PFSK-1 (cell line): ENCODE data around the gene TRABD2A.

Source experiments
- FOXP2 ChIP-seq: optimal IDR thresholded peaks from 2 replicates; pipeline ENCODE3; 2011; ENCODE audit warnings: borderline replicate concordance, control low read depth, inconsistent platforms; ENCODE audit not compliant: insufficient read depth; ENCODE audit errors: extremely low read length, extremely low read depth
- POLR2AphosphoS5 ChIP-seq: IDR thresholded peaks from 2 replicates; pipeline ENCODE4 v1.6.1; 2012; ENCODE audit warnings: low read depth, mild to moderate bottlenecking, control low read depth, low read length, moderate library complexity
- REST ChIP-seq, 2 experiments: IDR thresholded peaks; 2 replicates each; pipeline versions ENCODE4 v1.6.1 to v1.8.0; 2011 to 2012; ENCODE audit warnings: low read depth in 2 of 2, low read length in 2 of 2, control low read depth in 1 of 2, inconsistent platforms in 1 of 2, mild to moderate bottlenecking in 1 of 2, moderate library complexity in 1 of 2; ENCODE audit not compliant: insufficient read depth in 1 of 2
- SIN3A ChIP-seq: IDR thresholded peaks from 2 replicates; pipeline ENCODE4 v1.6.1; 2012; ENCODE audit warnings: mild to moderate bottlenecking, low read length, moderate library complexity, borderline replicate concordance; ENCODE audit not compliant: insufficient read depth
- TAF1 ChIP-seq: IDR thresholded peaks from 2 replicates; pipeline ENCODE4 v1.6.1; 2012; ENCODE audit warnings: low read length, control low read depth, borderline replicate concordance; ENCODE audit not compliant: insufficient read depth

TRABD2A gene

GRCh38 chr2:84923009-84923408, 42.1 kb upstream of the TRABD2A start:
- no peak for TF ChIP-seq POLR2AphosphoS5
- no peak for TF ChIP-seq SIN3A
- TF ChIP-seq REST (IDR thresholded peaks at IDR 0.05; ENCODE audit: insufficient read depth in 1 of 2, low read depth in 2 of 2, low read length in 2 of 2), result no peak
- TF ChIP-seq FOXP2, result no peak
- TF ChIP-seq TAF1, result no peak

- peak; percentile 59 for TF ChIP-seq FOXP2
- TF ChIP-seq SIN3A, result peak; percentile 85; the same call in 1 of the 2 replicates
- TF ChIP-seq REST (IDR thresholded peaks at IDR 0.05; ENCODE audit: insufficient read depth in 1 of 2, low read depth in 2 of 2, low read length in 2 of 2), result no peak
- peak; percentile 37; the same call in 1 of the 2 replicates for TF ChIP-seq TAF1
- TF ChIP-seq POLR2AphosphoS5, result peak; percentile 68
Measured at GRCh38 chr2:84919885-84920580, 39.1 kb upstream of the TRABD2A start.

- TF ChIP-seq SIN3A (no peak), TAF1 (no peak), POLR2AphosphoS5 (no peak), FOXP2 (no peak)
Measured at GRCh38 chr2:84918430-84918829, 37.5 kb upstream of the TRABD2A start.

GRCh38 chr2:84914334-84914733, 33.5 kb upstream of the TRABD2A start:
- TF ChIP-seq SIN3A (no peak), FOXP2 (no peak), POLR2AphosphoS5 (no peak), REST (IDR thresholded peaks at IDR 0.05; ENCODE audit: insufficient read depth in 1 of 2, low read depth in 2 of 2, low read length in 2 of 2) (no peak), TAF1 (no peak)

- no peak for TF ChIP-seq FOXP2
- no peak for TF ChIP-seq POLR2AphosphoS5
- TF ChIP-seq SIN3A, result no peak
- no peak for TF ChIP-seq REST (IDR thresholded peaks at IDR 0.05; ENCODE audit: insufficient read depth in 1 of 2, low read depth in 2 of 2, low read length in 2 of 2)
- TF ChIP-seq TAF1, result no peak
Measured at GRCh38 chr2:84912984-84913383, 32.1 kb upstream of the TRABD2A start.
